Ishikawa (cell line): ENCODE data around the gene VWA1.

ENCODE experiments used
- CEBPB ChIP-seq: IDR thresholded peaks from 2 replicates; pipeline ENCODE4 v1.6.1; 2012
- CREB1 ChIP-seq: IDR thresholded peaks from 2 replicates; pipeline ENCODE4 v1.6.1; 2012; ENCODE audit warnings: low read depth
- EGR1 ChIP-seq: IDR thresholded peaks from 2 replicates; pipeline ENCODE4 v1.6.1; 2012
- EP300 ChIP-seq: IDR thresholded peaks from 2 replicates; pipeline ENCODE4 v1.6.1; 2012; ENCODE audit warnings: borderline replicate concordance
- FOXM1 ChIP-seq: IDR thresholded peaks from 2 replicates; pipeline ENCODE4 v1.6.1; 2012; ENCODE audit warnings: low read depth, borderline replicate concordance
- MAX ChIP-seq: IDR thresholded peaks from 2 replicates; pipeline ENCODE4 v1.6.1; 2012
- NFIC ChIP-seq: IDR thresholded peaks from 2 replicates; pipeline ENCODE4 v1.6.1; 2012
- RAD21 ChIP-seq: IDR thresholded peaks from 2 replicates; pipeline ENCODE4 v1.6.1; 2012; ENCODE audit warnings: low read depth
- TAF1 ChIP-seq: IDR thresholded peaks from 2 replicates; pipeline ENCODE4 v1.6.1; 2012; ENCODE audit warnings: low read depth, mild to moderate bottlenecking
- TCF12 ChIP-seq: IDR thresholded peaks from 2 replicates; pipeline ENCODE4 v1.6.1; 2012; ENCODE audit warnings: low read depth
- TEAD4 ChIP-seq: IDR thresholded peaks from 2 replicates; pipeline ENCODE4 v1.6.1; 2012
- YY1 ChIP-seq: IDR thresholded peaks from 2 replicates; pipeline ENCODE4 v1.6.1; 2012; ENCODE audit warnings: low read depth
- ZBTB7A ChIP-seq: IDR thresholded peaks from 2 replicates; pipeline ENCODE4 v1.6.1; 2012; ENCODE audit warnings: low read depth
- TF ChIP-seq, protein P1 (sequence below): IDR thresholded peaks from 2 replicates; pipeline ENCODE4 v1.6.1; 2012
- TF ChIP-seq, protein P2 (sequence below): IDR thresholded peaks from 2 replicates; pipeline ENCODE4 v1.6.1; 2012; ENCODE audit warnings: low read depth, mild to moderate bottlenecking

VWA1 gene

GRCh38 chr1:1489231-1489630 is 53.7 kb downstream of the VWA1 start:
- TF ChIP-seq, protein P1, sequence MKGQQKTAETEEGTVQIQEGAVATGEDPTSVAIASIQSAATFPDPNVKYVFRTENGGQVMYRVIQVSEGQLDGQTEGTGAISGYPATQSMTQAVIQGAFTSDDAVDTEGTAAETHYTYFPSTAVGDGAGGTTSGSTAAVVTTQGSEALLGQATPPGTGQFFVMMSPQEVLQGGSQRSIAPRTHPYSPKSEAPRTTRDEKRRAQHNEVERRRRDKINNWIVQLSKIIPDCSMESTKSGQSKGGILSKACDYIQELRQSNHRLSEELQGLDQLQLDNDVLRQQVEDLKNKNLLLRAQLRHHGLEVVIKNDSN = no peak
- TF ChIP-seq CREB1 = no peak
- TF ChIP-seq YY1 = no peak
- no peak for TF ChIP-seq ZBTB7A
- no peak for TF ChIP-seq EP300

DNA sequence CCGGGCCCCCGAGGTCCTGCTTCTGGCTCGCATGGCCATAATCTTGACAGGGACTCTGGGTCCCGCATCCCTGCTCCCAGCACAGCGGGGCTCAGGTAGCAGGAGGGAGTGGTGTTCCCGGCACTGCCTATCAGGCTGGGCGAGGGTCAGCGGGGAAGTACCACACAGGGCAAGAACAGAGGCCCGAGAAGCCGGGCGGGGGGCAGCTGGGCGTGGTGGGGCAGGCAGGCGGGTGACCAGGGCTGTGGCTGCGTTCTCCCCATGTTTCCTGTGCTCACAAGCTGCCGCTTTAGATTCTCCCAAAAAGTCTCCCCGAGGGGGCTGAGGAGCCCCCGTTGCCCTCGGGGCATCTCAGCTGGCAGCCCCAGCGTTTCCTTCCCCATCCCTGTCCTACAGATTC is 54.4 kb downstream of the VWA1 start:
- TF ChIP-seq, protein P2, sequence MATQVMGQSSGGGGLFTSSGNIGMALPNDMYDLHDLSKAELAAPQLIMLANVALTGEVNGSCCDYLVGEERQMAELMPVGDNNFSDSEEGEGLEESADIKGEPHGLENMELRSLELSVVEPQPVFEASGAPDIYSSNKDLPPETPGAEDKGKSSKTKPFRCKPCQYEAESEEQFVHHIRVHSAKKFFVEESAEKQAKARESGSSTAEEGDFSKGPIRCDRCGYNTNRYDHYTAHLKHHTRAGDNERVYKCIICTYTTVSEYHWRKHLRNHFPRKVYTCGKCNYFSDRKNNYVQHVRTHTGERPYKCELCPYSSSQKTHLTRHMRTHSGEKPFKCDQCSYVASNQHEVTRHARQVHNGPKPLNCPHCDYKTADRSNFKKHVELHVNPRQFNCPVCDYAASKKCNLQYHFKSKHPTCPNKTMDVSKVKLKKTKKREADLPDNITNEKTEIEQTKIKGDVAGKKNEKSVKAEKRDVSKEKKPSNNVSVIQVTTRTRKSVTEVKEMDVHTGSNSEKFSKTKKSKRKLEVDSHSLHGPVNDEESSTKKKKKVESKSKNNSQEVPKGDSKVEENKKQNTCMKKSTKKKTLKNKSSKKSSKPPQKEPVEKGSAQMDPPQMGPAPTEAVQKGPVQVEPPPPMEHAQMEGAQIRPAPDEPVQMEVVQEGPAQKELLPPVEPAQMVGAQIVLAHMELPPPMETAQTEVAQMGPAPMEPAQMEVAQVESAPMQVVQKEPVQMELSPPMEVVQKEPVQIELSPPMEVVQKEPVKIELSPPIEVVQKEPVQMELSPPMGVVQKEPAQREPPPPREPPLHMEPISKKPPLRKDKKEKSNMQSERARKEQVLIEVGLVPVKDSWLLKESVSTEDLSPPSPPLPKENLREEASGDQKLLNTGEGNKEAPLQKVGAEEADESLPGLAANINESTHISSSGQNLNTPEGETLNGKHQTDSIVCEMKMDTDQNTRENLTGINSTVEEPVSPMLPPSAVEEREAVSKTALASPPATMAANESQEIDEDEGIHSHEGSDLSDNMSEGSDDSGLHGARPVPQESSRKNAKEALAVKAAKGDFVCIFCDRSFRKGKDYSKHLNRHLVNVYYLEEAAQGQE = no peak
- no peak for TF ChIP-seq RAD21
- no peak for TF ChIP-seq TAF1
- TF ChIP-seq CREB1 = no peak
- no peak for TF ChIP-seq TEAD4
- no peak for TF ChIP-seq ZBTB7A
- no peak for TF ChIP-seq FOXM1
- TF ChIP-seq MAX = no peak
- no peak for TF ChIP-seq CEBPB
- TF ChIP-seq NFIC = no peak
- no peak for TF ChIP-seq YY1
- no peak for TF ChIP-seq TCF12
- TF ChIP-seq, protein P1 = no peak
- TF ChIP-seq EP300 = no peak
- no peak for TF ChIP-seq EGR1

DNA sequence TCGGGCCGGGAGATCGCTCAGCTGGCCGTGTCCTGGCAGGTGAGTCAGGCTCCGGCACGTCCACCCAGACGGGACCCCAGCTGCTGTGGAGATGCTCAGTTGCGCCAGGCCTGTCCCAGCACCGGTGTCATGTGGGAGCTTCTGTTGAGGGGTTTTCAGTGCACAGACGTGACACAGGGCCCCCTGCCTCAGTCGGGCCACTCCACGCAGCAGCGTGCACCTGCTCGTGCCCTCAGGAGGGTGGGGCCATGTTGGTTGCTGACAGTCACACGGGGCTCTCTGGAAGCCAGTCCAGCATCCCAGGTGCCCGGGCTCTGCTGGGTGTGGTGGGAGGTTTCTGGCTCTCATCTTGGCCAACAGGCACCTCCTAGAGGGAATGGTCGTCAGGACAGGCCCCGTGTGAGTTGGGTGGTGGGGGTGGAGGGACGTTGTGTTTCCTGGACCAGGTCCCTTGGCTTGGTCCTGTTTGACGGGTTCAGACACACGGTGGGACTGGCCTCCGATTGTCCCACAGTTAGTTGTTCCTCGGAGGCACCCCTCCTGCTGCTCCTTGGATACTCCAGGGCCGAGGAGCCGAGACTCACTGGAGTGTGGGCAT is 55.2 kb downstream of the VWA1 start:
- TF ChIP-seq TAF1 = no peak
- no peak for TF ChIP-seq MAX

DNA sequence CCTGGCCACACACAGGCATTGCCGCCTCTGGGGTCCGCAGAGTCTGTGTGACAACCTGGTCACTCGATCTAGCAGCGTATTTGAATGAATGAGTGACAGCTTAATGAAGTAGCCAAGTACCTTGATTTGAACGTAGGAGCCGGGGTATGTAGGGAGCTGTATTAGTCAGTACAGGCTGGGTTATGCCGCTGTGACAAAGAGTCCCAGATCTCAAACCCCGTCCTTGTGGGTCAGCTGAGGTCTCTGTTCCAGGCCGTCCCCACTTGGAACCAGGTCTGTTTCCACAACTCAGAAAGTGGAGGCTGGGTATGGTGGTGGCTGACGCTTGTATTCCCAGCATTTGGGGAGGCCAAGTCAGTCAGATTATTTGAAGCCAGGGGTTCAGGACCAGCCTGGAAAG is 56.1 kb downstream of the VWA1 start:
- TF ChIP-seq RAD21 (no peak), TAF1 (no peak)
